GM15510 (cell line): ENCODE data around the gene LRRIQ4.

Source experiments
- POLR2A ChIP-seq: IDR thresholded peaks from 3 replicates; pipeline ENCODE4 v1.6.1; 2011; ENCODE audit warnings: borderline replicate concordance; ENCODE audit not compliant: insufficient read length; ENCODE audit errors: extremely low read depth

LRRIQ4 gene

DNA sequence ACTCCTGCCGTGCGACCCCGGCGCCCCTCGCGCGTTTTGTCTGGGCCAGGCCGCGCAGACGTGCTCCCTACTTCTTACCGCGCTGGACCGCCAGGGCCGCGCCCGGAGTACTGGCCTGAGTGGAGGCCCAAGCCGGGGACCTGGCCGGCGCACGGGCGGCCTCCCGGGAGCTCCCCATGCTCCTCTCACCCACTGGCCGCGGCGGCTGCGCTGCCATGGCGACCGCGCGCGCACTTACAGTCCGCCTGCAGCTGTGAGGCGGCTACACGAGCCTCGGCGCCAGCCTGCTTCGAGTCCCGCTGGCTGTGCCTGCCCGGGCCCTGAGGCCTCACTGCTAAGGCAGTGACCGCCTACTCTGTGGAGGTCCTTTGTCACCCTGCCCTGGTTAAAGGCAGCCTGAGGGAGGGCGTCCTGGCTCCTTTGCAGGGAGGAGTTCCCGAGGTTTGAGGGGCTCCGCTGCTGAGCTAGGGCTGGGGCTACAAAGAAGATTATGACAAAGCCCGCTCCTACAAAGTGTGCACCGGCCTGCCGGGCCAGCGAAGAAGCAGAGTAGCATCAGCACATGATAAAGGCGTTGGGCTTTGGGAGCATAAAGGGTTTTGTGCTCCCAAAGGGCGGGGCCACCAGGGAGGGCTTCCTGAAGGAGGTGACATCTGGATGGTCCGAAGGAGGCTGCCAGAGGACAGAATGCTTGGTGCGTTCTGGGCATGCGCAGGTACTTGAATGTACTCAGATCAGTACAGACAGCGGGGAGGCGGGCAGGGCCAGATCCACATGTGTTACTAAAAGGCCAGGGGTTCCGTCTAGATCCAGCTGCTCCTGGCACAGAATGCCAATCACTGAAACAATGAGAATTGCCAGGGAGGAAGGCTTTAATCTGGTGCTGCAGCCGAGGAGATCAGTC is at the start of gene LRRIQ4, which contains the start of gene LRRC34:
TSS of gene LRRIQ4 (plus strand) at position 539 of the 904 bp plus-strand sequence. CDS start 9,052 bp downstream, outside the sequence.
TSS of gene LRRC34 (minus strand) at position 573 of the 904 bp plus-strand sequence. CDS start at position 217, 356 bp downstream.
- TF ChIP-seq POLR2A, result no peak

DNA sequence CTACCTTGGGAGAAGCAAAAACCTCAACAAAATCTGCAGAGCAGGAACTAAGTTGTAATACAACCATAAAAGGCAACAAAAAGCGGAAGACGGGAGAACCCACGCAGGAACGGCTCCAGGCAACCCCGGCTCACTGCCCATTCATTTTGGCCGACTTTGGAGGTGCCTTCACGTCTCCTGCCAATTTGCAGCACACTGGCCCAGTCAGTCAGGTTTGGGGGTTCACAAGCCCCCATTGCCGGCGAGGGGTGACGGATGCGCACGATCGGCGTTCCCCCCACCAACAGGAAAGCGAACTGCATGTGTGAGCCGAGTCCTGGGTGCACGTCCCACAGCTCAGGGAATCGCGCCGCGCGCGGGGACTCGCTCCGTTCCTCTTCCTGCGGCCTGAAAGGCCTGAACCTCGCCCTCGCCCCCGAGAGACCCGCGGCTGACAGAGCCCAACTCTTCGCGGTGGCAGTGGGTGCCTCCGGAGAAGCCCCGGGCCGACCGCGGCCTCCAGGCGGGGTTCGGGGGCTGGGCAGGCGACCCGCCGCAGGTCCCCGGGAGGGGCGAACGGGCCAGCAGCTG is 48.3 kb upstream of the LRRIQ4 start:
- TF ChIP-seq POLR2A, result peak; percentile 50

- peak; percentile 87 for TF ChIP-seq POLR2A
Observed at GRCh38 chr3:169764882-169765612, 47.6 kb upstream of the LRRIQ4 start, which contains the start of gene TERC. Gene TERC, minus strand, starts transcription at chr3:169765060.

GRCh38 chr3:169769287-169770181 is 43.1 kb upstream of the LRRIQ4 start, which contains the start of gene ACTRT3:
Gene ACTRT3, minus strand, starts transcription at chr3:169769561. Its CDS starts 41 bp downstream, at chr3:169769520.
- peak; percentile 60 for TF ChIP-seq POLR2A

DNA sequence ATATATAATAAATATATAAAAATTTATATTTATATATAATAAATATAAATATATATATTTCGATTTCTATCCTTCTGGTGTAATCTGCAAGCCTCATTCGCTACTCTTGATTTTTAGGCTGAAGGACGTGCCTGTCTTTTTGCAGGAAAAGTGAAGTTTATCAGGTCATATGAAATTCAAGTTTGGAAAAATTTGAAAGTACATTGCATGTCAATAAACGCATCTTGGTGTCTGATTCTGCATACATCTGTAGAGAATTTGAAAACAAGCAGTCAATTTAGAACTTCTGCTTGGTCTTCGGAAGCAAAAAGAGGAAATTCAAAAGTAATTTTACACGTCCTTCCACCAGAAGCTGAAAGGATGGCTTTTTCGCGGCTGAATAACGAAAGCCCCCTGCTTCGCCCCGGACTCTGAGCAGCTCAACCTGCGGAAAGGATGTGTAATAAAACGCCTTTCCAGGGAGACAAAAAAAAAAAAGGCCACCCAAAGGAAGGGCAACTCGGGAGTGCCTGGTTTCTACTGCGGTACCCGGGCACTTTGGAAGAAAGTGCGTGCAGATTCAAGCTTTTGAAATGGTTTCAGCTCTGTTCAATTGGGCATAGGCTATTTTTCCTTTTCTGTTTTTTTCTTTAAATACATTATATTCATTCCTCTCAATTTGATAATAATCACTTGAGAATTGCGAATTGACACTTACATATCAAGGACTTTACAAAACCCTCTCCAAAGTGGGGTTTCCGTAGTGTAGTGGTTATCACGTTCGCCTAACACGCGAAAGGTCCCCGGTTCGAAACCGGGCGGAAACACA is 41.0 kb upstream of the LRRIQ4 start:
- TF ChIP-seq POLR2A, result no peak

- TF ChIP-seq POLR2A, result no peak
Observed at GRCh38 chr3:169772305-169772896, 40.3 kb upstream of the LRRIQ4 start.

- peak; percentile 98 for TF ChIP-seq POLR2A
Observed at GRCh38 chr3:169772897-169773816, 39.5 kb upstream of the LRRIQ4 start, which contains the start of gene MYNN. Gene MYNN, plus strand, starts transcription at chr3:169773396. Its CDS starts 900 bp downstream, at chr3:169774296.

DNA sequence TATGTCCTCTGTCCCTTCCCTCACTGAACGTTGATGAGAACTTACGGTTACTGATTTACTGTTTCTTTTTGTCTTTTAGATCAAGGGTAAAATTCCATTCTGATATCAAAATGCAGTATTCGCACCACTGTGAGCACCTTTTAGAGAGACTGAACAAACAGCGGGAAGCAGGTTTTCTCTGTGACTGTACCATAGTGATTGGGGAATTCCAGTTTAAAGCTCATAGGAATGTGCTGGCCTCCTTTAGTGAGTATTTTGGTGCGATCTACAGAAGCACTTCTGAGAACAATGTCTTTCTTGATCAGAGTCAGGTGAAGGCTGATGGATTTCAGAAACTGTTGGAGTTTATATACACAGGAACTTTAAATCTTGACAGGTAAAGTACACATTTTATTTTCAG is 38.5 kb upstream of the LRRIQ4 start:
- TF ChIP-seq POLR2A, result no peak

DNA sequence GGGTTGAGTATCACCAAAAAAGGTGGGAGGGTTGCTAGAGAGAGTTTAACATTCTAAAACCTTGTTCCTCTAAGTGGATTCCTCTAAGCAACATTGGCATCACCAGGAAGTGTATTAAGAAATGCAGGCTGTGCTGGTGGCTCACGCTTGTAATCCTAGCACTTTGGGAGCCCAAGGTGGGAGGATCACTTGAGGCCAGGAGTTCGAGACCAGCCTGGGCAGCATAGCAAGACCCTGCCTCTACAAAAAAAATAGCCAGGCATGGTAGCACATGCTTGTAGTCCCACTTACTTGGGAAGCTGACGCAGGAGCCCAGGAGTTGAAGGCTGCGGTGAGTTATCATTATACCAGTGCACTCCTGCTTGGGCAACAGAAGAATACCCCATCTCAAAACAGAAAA is 34.8 kb upstream of the LRRIQ4 start:
- no peak for TF ChIP-seq POLR2A

- no peak for TF ChIP-seq POLR2A
Observed at GRCh38 chr3:169780742-169781141, 31.9 kb upstream of the LRRIQ4 start.

GRCh38 chr3:169781209-169781855 is 31.3 kb upstream of the LRRIQ4 start:
- TF ChIP-seq POLR2A, result no peak
